H7 (cell line): ENCODE data around the gene VAV2. TPM values are rescaled to one million over a fixed set of nuclear protein-coding genes. Genes with fewer than 3 reads are reported as not detected.
"Not testable (repeated sequence)": the region's sequence is repeated elsewhere in the genome, so short reads cannot be mapped to it uniquely, and the experiment has no call there.

Source experiments
- DNase-seq: peaks from one replicate; pipeline ENCODE4 v3.0.0; 2012
- H3K27me3 ChIP-seq: 2 replicates; pipeline ENCODE4 v1.6.0; 2011; ENCODE audit warnings: mild to moderate bottlenecking, low read length; ENCODE audit not compliant: control insufficient read depth, insufficient read depth
- H3K36me3 ChIP-seq: replicated peaks from 2 replicates; pipeline ENCODE4 v1.5.1; 2011; ENCODE audit warnings: low read length; ENCODE audit not compliant: control insufficient read depth, insufficient read depth
- H3K4me3 ChIP-seq: 2 replicates; pipeline ENCODE4 v1.5.1; 2011; ENCODE audit warnings: low read depth, mild to moderate bottlenecking, control low read depth, low read length, moderate library complexity; ENCODE audit not compliant: insufficient read depth
- total RNA-seq: library from RNA; depleted of rRNA; stranded (reverse); fragments of >200 nt; shearing (Covaris generic); gene quantifications from 2 replicates; pipeline ENCODE4 v1.2.3, GENCODE V29; 2014

Gene VAV2
- total RNA-seq, 1 experiment from 2014 or later, result 17.7 TPM

DNA sequence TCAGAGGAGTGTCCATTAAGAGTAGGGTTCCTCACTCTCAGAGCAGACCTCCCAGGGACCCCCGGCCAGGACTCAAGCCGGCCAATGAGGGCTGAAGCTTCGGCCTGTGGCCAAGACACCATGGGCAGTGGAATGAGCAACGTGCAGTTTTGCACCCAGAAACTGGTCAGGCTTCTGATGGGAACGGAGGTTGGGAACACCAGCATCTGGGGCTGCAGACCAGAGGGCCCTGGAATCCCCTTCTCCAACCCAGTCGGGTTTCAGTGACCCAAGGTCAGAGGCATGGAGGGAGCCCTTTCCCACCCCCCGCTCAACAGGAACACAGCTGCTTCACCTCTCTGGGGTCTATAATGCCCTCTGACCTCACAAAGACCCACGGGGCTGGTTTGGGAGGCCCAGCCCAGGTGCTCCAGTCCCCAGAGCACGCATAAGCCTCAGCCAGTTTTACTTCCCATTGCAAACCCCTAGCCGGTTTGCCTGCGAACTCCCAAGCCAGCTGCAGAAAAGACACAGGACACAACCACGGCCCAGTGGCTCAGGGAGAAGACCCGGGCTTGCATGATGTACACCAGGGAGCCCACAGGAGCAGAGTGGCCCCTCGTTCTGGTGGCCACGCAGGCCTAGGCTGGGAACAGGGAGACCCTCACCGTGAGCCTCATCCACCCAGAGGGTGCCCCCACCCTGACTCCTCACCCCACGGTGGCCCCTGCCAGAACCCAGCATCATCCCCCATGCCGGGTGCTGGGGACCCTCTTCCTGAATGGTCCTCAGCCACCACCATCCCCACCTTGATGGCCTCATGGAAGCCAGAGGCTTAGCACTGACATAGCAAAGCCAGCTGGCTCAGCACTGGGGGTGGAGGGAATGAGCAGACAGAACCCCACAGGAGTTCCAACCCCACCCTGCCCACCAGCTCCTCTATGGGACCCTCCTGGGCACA, 30.6 kb downstream of the VAV2 start:
- Histone ChIP-seq H3K36me3 (no peaks in the 10 kb centered on the region), H3K27me3 (no peaks in the 10 kb centered on the region), H3K4me3 (no peak overlapping the region)
- no peak for DNase-seq

DNA sequence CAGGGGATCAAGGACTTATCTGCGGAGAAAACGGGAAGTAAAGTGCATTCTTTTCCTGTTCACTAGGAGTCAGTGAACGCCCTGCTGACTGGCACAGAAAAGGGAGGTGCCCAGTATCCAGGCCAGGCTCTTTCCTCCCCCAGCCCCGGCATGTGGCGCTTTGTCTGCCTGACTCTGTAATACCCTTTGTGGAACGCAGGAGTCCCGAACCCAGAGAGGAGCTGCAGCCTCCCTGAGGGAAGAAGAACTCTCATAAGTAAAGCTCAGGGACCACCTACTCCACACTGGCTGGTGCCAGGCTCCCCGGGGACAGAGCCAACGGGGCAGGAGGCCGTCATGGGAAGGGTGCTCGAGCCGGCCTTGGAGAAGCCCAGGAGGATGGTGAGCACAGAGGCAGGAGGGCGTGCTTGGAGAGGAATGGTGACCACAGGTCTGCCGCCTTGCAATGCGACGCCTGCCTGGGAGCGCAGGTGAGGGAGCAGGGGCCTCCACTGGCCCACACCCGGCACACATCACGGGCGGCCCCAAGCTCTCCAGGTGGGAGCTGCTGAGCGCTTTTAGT, 31.5 kb downstream of the VAV2 start:
- no peak for DNase-seq

DNA sequence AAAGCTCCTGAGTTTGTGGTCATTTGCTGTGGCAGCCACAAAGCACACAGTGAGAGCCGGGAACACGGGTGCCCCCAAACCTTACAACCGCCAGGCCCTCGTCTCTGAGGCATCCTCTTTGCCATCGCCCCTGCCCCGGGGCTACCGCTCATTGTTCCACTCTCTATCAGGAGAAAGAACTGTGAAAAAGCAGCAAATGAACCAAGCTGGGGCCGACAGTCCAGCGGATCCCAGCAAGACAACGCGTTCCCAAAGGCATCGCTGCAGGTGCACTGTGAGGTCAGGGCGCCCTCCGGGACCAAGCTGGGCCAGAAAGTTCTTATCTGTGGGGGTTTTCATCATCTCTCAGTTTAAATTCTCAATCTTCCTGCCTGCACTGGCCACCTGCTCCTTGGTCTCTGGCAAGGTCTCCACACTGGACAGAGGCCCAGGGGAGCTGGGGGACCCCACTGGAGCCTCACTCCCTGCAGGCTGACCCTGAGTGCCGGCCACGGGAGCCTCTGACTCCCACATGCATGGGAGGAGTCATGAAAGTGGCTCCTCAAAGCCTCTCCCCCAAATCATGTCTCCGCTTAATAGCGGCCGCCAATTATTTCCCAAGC, 32.1 kb downstream of the VAV2 start:
- no peak overlapping the region for H3K4me3 ChIP-seq

More for the DNA sequence above, 31.5 kb downstream of the VAV2 start:
- Histone ChIP-seq H3K27me3 (no peaks in the 10 kb centered on the region), H3K4me3 (no peak overlapping the region), H3K36me3 (no peaks in the 10 kb centered on the region)

DNA sequence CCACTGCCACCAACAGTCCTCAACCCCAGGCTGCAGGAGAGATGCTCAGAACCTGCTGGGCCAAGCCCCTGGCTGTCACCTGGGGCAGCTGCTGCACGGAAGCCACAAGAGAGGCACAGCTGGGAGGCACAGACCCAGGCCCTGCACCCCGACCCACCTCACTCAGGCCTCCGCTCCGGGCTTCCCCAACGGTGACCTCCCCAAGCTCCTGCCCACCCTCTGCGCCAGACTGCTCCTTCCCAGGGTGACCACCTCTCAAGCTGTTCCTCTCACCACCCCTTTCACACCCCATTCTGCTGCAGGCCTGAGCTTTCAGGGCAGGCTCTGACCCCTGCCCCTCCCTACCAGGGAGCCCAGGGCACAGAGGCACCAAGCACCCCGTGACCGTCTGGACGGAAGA, 33.0 kb downstream of the VAV2 start:
- no peak for DNase-seq
- H3K36me3 ChIP-seq, result no peaks in the 10 kb centered on the region
- H3K27me3 ChIP-seq, result no peaks in the 10 kb centered on the region
- H3K4me3 ChIP-seq, result no peak overlapping the region

More for the DNA sequence above, 32.1 kb downstream of the VAV2 start:
- no peak for DNase-seq
- no peaks in the 10 kb centered on the region for H3K36me3 ChIP-seq
- no peaks in the 10 kb centered on the region for H3K27me3 ChIP-seq

DNA sequence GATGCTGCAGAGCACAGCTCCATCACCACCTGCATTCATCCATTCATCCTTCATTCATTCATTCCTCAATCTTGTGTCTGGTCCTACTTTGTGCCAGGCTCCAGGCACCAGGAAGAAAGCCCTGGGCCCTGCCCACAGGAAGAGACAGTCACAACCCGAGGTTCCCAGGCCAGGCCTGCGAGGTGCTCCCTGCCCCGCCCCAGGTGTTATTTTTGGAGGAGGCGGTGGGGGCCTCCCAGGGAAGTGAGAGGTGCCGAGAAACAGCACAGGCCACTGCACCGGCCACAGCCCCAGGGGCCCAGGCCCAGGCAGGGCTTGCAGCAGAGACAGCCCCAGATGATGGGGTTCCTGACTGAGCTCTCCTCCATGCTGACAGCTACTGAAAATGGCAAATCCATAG, 33.4 kb downstream of the VAV2 start:
- H3K4me3 ChIP-seq, result no peak overlapping the region
- no peak for DNase-seq
- no peaks in the 10 kb centered on the region for H3K36me3 ChIP-seq
- no peaks in the 10 kb centered on the region for H3K27me3 ChIP-seq

DNA sequence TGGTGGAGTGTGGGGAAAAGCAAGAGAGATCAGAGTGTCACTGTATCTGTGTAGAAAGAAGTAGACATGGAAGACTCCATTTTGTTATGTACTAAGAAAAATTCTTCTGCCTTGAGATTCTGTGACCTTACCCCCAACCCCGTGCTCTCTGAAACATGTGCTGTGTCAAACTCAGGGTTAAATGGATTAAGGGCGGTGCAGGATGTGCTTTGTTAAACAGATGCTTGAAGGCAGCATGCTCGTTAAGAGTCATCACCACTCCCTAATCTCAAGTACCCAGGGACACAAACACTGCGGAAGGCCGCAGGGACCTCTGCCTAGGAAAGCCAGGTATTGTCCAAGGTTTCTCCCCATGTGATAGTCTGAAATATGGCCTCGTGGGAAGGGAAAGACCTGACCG, 34.4 kb downstream of the VAV2 start:
- DNase-seq, H3K4me3 ChIP-seq, H3K27me3 ChIP-seq, H3K36me3 ChIP-seq: not testable (repeated sequence)

DNA sequence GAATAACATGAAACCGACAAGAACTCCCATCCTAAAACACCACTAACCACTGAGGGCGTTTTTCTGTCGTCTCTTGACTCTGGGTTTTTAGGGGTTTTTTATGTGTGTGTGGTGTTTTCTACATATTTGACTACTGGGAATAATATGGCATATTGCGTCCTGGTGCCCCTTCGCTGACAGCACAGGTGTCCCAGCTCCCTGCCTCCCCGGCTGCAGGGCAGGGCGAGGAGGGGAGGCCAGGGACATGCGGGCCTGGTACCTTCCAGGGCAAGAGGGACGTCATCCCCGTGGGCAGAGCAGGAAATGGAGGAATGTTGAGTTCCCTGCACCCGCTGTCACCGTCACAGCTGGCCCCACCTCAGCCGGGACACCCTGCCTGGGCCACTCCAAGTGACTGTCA, 34.8 kb downstream of the VAV2 start:
- Histone ChIP-seq H3K36me3 (no peaks in the 10 kb centered on the region), H3K27me3 (no peaks in the 10 kb centered on the region), H3K4me3 (no peak overlapping the region)
- no peak for DNase-seq

DNA sequence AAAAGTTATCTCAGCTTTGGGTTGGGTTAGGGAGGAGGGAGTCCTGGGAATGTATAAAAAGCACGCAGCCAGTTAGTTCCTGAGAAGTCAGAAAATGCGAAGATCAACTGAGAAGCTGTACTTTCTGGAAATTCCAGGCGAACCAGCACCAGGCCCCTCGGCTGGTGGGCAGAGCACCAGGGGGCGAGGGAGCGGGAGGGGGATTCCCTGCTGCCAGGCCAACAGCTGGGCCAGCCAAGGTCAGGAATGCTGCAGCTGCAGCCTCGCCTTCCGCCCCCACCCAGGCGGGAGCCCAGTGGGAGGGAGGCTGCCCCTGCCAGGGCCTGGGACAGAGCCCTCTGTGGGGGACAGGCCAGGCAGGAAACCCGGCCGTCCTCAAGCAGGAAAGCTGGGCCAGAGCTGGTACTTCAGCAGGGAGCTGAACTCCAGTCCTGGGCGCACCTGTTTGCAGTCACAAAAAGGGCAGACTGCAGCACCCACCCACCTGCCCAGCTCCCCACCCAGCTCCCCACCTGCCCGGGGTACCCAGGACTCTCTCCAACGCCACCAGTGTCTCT, 35.5 kb downstream of the VAV2 start:
- DNase-seq, result peak; percentile 91
- H3K4me3 ChIP-seq, result no peak overlapping the region
- no peaks in the 10 kb centered on the region for H3K27me3 ChIP-seq
- no peaks in the 10 kb centered on the region for H3K36me3 ChIP-seq

DNA sequence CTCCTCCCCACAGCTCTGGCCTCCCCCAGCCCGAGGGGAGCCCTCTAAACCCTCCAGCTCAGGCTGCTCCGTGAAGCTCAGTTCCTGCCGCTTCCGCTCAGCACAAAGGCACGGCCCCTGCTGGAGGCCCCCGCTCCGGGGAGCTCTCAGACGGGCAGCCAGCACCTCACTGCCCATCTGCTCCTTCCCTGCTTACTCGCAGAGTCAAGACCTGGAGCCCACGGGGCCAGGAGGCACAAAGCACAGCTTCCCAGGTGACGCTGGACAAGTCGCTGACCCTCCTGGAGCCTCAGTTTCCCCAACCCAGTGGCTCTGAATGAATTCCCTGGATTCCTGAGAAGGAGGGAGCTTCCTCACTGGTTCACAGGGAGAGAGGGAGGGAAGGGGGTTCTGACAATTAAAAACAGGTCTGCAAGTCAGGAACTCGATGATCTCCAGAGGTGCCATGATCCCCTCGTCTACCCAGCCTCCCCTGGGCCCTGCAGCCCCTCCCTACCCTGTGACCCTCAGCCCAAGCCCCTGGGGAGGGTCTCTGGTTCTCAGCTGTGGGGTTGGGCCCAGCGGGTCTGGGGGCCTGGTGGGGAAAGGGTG, 36.2 kb downstream of the VAV2 start:
- DNase-seq, result peak; percentile 93
- Histone ChIP-seq H3K27me3 (no peaks in the 10 kb centered on the region), H3K4me3 (no peak overlapping the region), H3K36me3 (no peaks in the 10 kb centered on the region; the same call in 1 of the 2 replicates)

DNA sequence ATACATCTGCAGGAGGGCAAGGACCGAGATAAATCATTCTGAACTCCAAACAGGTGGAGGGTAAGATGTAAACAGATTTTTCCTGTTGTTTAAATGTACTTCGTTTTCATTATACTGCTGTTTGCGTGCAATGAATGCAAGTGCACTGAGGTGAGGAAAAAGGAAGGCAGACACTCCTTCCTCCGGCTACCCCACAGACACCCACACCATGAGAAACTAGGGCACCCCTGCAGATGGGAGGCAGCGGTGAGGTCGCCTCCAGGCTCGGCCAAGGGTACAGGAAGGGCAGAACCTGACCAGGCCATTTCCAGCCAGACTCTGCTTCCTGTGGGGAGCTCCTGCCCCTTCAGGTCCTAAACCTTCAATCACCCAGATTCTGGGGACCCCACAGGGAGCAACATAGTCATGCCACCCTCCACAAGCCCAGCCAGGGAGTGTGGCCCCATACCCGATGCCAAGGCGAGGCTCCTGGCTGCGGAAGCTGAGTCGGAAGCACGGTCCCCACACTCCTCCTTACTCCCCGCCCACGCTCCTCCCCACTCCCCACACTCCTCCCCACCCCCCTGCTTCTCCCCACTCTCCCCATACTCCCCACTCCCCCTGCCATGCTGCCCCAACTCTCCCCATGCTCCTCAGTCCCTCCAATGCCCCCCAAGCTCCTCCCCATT, 37.1 kb downstream of the VAV2 start:
- Histone ChIP-seq H3K4me3 (no peak overlapping the region), H3K27me3 (no peaks in the 10 kb centered on the region), H3K36me3 (no peaks in the 10 kb centered on the region; the same call in 1 of the 2 replicates)
- DNase-seq, result no peak

DNA sequence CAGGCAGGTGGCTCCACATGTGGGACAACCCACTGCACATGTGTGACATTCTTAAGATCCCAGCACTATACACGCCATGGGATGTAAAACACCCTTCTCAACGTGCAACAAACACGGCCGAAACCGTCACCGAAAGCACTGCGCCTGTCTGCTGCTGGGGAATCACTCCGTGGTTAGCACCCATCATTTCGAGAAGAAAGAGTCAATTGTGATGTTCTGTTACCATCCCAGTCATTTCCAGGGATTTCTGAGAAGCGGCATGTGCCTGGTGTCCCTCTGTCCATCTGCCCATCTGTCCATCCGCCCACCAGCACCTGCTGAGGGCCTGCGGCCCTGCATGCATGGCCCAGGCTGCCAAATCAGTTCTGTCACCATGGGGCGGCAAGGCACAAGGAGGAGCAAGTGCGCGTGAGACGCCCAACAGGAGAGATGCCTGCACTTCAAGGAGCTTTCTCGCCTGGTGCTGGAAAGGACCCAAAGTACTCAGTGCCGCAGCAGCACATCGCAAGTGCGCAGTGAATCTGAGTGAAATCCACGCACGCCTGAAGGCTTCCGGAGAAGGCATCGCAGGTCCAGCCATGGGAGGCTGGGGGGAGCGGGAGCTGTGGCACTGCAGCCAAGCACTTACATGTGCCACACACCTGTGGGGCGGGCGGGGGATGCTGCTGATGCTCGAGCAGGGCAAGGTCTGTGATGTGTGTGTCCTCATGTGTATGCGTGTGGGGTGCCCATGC, 38.0 kb downstream of the VAV2 start:
- H3K4me3 ChIP-seq, result no peak overlapping the region
- no peak for DNase-seq
- H3K27me3 ChIP-seq, result no peaks in the 10 kb centered on the region
- H3K36me3 ChIP-seq, result no peaks in the 10 kb centered on the region; the same call in 1 of the 2 replicates

DNA sequence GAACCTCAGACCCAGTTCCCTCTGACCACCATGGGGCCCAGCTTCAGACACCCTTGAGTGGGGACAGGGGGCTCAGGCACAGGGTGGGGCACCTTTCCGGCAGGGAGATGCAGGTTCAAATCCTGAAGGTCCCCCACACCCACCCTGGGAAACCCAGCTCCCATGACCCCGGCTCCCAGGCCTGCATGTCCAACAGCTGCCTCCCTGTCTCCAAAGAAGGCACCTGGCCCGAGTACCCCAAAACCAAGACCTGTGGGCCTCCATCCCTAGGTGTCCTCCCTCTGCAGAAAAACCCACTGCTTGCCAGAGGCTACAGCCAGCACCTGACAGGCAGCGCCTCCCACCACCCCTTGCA, 38.5 kb downstream of the VAV2 start:
- Histone ChIP-seq H3K36me3 (no peaks in the 10 kb centered on the region; the same call in 1 of the 2 replicates), H3K4me3 (no peak overlapping the region)
- DNase-seq, result no peak

DNA sequence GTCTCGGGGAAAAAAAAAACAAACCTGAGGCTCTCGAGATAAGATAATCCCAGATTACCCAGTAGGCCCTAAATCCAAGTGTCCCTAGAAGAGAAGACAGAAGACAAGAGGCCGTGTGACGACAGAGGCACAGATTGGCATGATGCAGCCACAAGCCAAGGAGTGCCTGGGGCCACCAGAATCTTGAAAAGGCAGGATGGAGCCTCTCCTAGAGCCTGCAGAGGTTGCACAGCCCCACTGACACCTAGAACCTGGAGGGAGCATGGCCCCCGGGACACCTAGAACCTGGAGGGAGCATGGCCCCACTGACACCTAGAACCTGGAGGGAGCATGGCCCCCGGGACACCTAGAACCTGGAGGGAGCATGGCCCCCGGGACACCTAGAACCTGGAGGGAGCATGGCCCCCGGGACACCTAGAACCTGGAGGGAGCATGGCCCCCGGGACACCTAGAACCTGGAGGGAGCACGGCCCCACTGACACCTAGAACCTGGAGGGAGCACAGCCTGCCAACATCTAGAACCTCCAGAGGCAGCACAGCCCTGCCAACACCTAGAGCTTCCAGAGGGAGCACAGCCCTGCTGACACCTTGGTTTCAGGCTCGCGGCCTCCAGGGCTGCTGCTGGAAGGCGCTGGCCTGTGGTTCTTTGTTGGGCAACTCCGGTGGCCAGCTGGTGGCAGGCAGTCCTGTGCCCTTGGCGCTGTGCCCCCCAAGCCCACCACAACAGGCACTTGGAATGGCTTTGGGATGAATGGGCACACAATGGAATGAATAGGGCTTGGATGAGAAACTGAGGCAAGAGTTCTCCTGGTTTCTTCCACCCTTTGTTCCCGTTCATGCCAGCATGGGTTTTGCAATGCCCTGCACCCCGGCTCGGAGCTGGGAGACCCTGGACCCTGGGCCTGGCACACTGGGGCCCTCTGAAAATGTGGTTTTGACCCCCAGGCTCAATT, 39.2 kb downstream of the VAV2 start:
- no peaks in the 10 kb centered on the region for H3K27me3 ChIP-seq
- no peak for DNase-seq
- H3K36me3 ChIP-seq, result no peaks in the 10 kb centered on the region; the same call in 1 of the 2 replicates
- no peak overlapping the region for H3K4me3 ChIP-seq

More for the DNA sequence above, 38.5 kb downstream of the VAV2 start:
- H3K27me3 ChIP-seq, result no peaks in the 10 kb centered on the region
